Measurements from ENCODE around the gene EHD1.
"Not testable (repeated sequence)": the region's sequence is repeated elsewhere in the genome, so short reads cannot be mapped to it uniquely, and the experiment has no call there.

Gene EHD1

DNA sequence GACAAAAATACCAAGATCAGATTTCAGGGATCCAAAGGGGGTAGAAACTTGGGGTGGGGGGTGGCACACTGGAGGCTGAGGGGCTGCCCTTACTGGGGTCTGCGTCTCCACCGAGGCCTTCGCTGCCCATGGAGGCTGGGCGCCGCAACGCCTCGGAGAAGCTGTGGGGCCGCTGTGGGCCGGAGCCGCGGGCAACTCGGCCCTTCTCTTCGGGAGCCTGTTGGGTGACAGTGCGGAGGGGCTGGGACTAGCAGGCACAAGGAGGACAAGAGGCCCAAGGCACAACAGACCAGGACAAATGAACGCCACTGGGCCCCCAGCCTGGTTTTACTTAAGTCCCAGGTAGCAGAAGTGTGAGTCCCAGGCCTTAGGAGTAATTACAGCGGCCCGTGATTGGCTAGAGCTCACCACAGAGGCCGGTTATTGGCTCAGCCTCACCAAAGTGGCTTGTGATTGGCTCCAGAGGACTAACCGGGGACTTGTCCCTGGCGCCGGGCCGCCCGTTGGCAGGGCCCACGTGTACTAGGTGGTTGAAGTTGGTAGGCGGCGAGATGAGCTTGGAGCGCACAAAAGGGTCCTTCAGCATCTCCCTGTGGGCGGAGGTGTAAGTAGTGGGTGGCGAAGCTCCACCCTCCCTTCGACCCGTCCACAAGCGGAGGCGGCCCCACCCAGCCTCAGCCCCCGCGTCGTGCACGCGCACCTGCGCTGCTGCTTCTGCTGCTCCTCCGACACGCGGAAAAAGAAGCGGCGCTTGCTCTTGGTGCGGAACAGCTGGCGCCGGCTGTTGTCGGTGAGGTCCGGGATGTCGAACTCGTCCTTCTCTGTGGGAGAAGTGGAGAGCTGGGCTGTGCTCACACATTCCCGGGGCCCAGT is 51.6 kb downstream of the EHD1 start:
- no peak for TF ChIP-seq POLR2A (IDR thresholded peaks at IDR 0.05; ENCODE audit: low read depth, low read length)
- FAIRE-seq: no peak

DNA sequence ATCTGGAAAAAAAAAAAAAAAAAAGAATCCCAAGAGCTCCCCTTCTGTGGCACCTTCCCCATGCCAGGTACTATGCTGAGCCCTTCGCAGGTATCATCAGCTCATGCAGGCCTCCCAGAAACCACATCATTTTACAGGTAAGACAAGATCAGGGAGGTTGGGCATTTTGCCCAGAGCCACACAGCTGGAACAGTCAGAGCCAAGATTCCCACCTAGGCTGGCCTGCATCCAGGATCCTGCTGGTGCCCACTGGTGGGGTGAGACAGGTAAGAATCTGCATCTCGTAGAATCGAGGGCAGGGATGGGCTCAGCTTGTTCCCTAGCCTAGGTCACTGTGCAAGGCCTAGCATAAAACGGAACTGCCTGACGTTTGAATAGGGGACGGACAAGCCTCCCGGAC is 52.4 kb downstream of the EHD1 start:
- TF ChIP-seq POLR2A (IDR thresholded peaks at IDR 0.05; ENCODE audit: low read depth, low read length): no peak
- FAIRE-seq (no peak), DNase-seq (ENCODE audit: insufficient read length, low spot score) (no peak)

More for the DNA sequence above, 51.6 kb downstream of the EHD1 start:
- no peak for DNase-seq (ENCODE audit: insufficient read length, low spot score)

DNA sequence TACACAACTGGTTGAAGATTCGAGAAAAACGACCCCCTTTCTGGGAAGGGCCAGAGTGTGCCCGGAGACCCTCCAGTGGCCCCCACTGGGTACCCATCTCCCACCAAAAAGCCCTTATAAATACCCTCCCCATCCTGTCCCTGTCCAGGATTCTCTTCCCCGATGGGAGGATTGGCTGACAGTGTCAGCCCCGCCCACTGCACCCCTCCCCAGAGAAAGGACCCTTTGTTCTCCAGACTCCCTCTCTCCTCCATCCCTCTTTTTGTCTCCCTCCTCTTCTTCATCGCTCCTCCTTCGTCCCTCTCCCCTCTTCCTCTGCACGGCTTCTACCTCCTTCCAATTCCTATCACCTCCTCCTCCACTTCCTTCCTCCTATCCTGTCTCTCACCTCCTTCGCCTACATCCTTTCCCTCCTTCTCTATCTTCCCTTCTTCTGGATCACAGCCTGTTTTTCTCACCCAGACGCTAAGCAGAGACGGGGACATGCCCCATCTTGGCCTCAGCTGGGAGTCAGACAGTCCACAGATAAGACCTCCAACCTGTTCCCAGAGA is 54.8 kb downstream of the EHD1 start:
- TF ChIP-seq POLR2A (IDR thresholded peaks at IDR 0.05; ENCODE audit: low read depth, low read length): no peak
- DNase-seq (ENCODE audit: insufficient read length, low spot score) (no peak), FAIRE-seq (no peak)

- no peak for TF ChIP-seq POLR2A (IDR thresholded peaks at IDR 0.05; ENCODE audit: low read depth, low read length)
- FAIRE-seq: no peak
- DNase-seq (ENCODE audit: insufficient read length, low spot score): no peak
These were observed 60.9 kb downstream of the EHD1 start for GRCh38 chr11:64817476-64817875.

DNA sequence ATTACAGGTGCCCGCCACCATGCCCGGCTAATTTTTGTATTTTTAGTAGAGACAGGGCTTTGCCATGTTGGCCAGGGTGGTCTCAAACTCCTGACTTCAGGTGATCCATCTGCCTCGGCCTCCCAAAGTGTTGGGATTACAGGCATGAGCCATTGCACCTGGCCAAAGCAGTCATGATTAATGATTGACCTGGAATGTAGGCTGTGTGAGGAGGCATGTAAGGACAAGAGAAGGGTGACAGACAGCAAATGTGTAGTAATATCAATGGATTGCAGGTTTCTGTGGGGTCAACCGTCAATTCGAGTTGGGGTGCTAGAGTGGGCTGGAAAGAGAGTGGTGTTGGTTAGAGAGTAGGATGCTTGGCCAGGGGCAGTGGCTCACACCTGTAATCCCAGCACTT is 63.0 kb downstream of the EHD1 start:
- not testable (repeated sequence) for DNase-seq (ENCODE audit: insufficient read length, low spot score); FAIRE-seq

- DNase-seq (ENCODE audit: insufficient read length, low spot score) (no peak), FAIRE-seq (no peak)
- TF ChIP-seq POLR2A (IDR thresholded peaks at IDR 0.05; ENCODE audit: low read depth, low read length): no peak
These were observed 63.7 kb downstream of the EHD1 start for GRCh38 chr11:64814712-64815187.

DNA sequence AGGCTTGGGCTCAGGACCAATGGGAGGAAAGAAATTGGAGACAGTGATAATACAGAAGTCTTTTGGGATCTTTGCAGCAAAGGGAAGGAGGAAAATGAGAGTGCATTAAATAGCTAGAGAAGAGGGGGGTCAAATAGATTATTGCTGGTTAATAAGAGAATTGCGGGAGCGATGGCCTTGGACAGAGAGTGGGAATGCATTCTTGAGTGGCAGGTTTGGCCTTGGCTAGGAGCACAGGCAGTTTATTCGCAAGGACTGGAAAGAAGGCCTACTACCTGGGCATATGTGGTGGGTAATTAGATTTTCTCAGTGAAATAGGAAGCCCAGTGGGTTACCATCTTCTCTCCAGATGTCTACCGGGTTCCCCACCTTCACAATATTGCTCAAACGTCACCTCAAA is 64.6 kb downstream of the EHD1 start:
- DNase-seq (ENCODE audit: insufficient read length, low spot score) (no peak), FAIRE-seq (no peak)
- no peak for TF ChIP-seq POLR2A (IDR thresholded peaks at IDR 0.05; ENCODE audit: low read depth, low read length)

DNA sequence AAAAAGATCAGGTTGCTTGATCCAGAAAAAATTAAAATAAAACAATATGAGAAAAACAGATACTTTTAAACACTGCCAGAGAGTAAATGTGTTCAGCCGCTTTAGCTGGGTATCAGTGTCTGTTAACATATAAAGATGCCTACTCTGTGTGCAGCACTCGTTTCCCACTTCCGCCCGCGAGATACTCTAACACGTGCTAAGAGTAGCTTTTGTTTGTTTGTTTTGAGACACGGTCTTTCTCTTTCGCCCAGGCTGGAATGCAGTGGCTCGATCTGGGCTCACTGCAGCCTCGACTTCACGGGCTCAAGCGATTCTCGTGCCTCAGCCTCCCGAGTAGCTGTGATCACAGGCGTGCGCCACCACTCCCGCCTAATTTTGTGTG is 67.5 kb downstream of the EHD1 start:
- FAIRE-seq (no peak), DNase-seq (ENCODE audit: insufficient read length, low spot score) (peak; percentile 51)
- TF ChIP-seq POLR2A (IDR thresholded peaks at IDR 0.05; ENCODE audit: low read depth, low read length): no peak

DNA sequence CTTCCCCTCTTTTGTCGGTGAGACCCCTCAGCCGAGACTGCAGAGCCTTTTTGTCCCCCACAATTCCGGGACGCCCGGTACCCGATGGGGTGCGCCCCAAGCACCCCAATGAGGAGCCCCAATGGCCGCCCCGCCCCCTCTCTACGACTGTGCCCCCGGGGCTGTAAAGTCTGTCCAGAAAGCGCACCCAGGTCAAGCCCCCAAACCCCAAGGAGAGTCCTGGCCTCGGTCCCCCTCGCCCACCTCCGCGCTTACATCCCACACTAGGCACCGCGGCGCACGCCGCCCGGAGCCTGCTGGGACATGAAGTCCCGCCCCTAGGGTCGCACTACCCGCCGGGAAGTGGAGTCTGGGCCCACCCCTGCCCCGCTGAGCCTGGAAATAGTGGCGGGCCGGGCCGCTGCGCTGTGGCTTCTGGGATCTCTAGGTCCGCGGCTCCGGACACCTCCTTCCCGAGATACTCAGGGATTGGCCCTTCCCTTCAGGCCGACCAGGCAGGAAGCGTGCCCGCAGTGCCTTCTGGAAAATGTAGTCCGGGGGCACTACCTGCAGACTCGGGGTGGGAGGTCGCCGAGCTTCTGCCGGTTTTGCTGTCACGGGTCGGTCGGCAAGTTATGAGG is 68.0 kb downstream of the EHD1 start, which contains the start of gene MEN1:
TSS of gene MEN1 (minus strand) at position 281 of the 620 bp plus-strand sequence. CDS start 442 bp downstream, outside the sequence.
- peak; percentile 99 for DNase-seq (ENCODE audit: insufficient read length, low spot score)
- no peak for FAIRE-seq
- peak; percentile 84 for TF ChIP-seq POLR2A (IDR thresholded peaks at IDR 0.05; ENCODE audit: low read depth, low read length)

DNA sequence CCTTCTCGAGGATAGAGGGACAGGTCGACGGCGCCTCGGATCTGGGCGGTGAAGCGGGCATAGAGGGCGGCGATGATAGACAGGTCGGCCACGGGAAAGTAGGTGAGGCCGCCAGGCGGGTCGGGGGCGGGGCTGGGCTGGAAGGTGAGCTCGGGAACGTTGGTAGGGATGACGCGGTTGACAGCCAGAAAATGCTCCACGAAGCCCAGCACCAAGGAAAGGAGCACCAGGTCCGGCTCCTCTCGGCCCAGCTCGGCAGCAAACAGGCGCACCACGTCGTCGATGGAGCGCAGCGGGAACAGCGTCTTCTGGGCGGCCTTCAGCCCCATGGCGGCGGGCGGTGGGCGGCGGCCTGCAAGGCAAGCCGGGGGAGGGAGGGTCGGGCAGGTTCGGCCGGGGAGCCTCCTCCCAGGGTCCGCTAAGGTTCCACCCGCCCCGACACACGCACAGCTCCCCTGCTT is 68.6 kb downstream of the EHD1 start:
- no peak for DNase-seq (ENCODE audit: insufficient read length, low spot score)
- TF ChIP-seq POLR2A (IDR thresholded peaks at IDR 0.05; ENCODE audit: low read depth, low read length): no peak
- no peak for FAIRE-seq

- no peak for TF ChIP-seq POLR2A (IDR thresholded peaks at IDR 0.05; ENCODE audit: low read depth, low read length)
- no peak for DNase-seq (ENCODE audit: insufficient read length, low spot score)
- no peak for FAIRE-seq
These were observed 72.9 kb downstream of the EHD1 start for GRCh38 chr11:64805481-64805880.

- no peak for TF ChIP-seq POLR2A (IDR thresholded peaks at IDR 0.05; ENCODE audit: low read depth, low read length)
- no peak for FAIRE-seq
- DNase-seq (ENCODE audit: insufficient read length, low spot score): no peak
These were observed 73.8 kb downstream of the EHD1 start for GRCh38 chr11:64804346-64805210.

- TF ChIP-seq POLR2A (IDR thresholded peaks at IDR 0.05; ENCODE audit: low read depth, low read length): no peak
- FAIRE-seq (no peak), DNase-seq (ENCODE audit: insufficient read length, low spot score) (peak; percentile 57)
These were observed 74.5 kb downstream of the EHD1 start for GRCh38 chr11:64803846-64804345.

Data from H54 (cell line).